Endodermal cell (in vitro differentiated cells): Measurements from ENCODE around the gene IGSF5. TPM values are rescaled to one million over a fixed set of nuclear protein-coding genes. Genes with fewer than 3 reads are reported as not detected.

Source experiments
- DNase-seq: peaks from one replicate; pipeline ENCODE4 v3.0.0-alpha.2; 2017
- H3K27ac ChIP-seq: 2 replicates; pipeline ENCODE4 v1.5.1; 2013; ENCODE audit warnings: mild to moderate bottlenecking, low read depth, low read length, moderate library complexity
- H3K27me3 ChIP-seq: 2 replicates; pipeline ENCODE4 v1.6.1; 2013; ENCODE audit warnings: mild to moderate bottlenecking, low read length, moderate library complexity; ENCODE audit not compliant: insufficient read depth, control insufficient read depth, poor library complexity, severe bottlenecking
- H3K36me3 ChIP-seq: 2 replicates; pipeline ENCODE4 v1.7.0; 2013; ENCODE audit warnings: mild to moderate bottlenecking, low read length, moderate library complexity; ENCODE audit not compliant: control insufficient read depth, insufficient read depth
- H3K4me1 ChIP-seq: one replicate; pipeline ENCODE4 v1.7.0; 2013; ENCODE audit warnings: low read length; ENCODE audit not compliant: control insufficient read depth, insufficient read depth
- H3K4me3 ChIP-seq: 2 replicates; pipeline ENCODE4 v1.5.1; 2013; ENCODE audit warnings: mild to moderate bottlenecking, low read length, moderate library complexity
- H3K9ac ChIP-seq: 2 replicates; pipeline ENCODE4 v1.6.1; 2013; ENCODE audit warnings: mild to moderate bottlenecking, low read length, moderate library complexity; ENCODE audit not compliant: poor library complexity, severe bottlenecking; ENCODE audit errors: extremely low read depth
- H3K9me3 ChIP-seq: 2 replicates; pipeline ENCODE4 v1.6.1; 2013; ENCODE audit warnings: mild to moderate bottlenecking, low read length, moderate library complexity; ENCODE audit not compliant: control insufficient read depth
- H3K27ac Mint-ChIP-seq: 2 replicates; pipeline ENCODE4 v1.8.0; 2020; ENCODE audit warnings: mixed read lengths
- H3K27me3 Mint-ChIP-seq: 2 replicates; pipeline ENCODE4 v1.8.0; 2021; ENCODE audit warnings: mild to moderate bottlenecking, mixed read lengths; ENCODE audit not compliant: insufficient read depth
- H3K36me3 Mint-ChIP-seq: 2 replicates; pipeline ENCODE4 v1.8.0; 2020; ENCODE audit warnings: low read depth, mixed read lengths
- H3K4me1 Mint-ChIP-seq: 2 replicates; pipeline ENCODE4 v1.8.0; 2020; ENCODE audit warnings: mixed read lengths
- H3K4me3 Mint-ChIP-seq: 2 replicates; pipeline ENCODE4 v1.8.0; 2020; ENCODE audit warnings: mild to moderate bottlenecking, moderate library complexity, mixed read lengths
- H3K9me3 Mint-ChIP-seq: 2 replicates; pipeline ENCODE4 v1.8.0; 2020; ENCODE audit warnings: mild to moderate bottlenecking, mixed read lengths
- CTCF ChIP-seq: fragments of 200-600 bp; sonication (generic); conservative IDR thresholded peaks from 2 replicates; pipeline ENCODE4 v1.5.0; 2021; ENCODE audit warnings: antibody characterized with exemption, mild to moderate bottlenecking
- WGBS, 2 experiments: methylation state at CpG; one replicate each; pipeline versions ENCODE4 v1.1.5 to v1.1.7; 2013; ENCODE audit warnings: missing lambda C conversion rate in 2 of 2, mixed read lengths in 1 of 2; ENCODE audit not compliant: insufficient coverage in 1 of 2, insufficient read length in 1 of 2; 5-methylcytosine and 5-hydroxymethylcytosine counted together
- total RNA-seq, 2 donors: library from RNA; stranded (reverse); fragmentation: NEBNext Ultra II Directional in 1 of 2; extraction: Animal tissue kit (Norgen Biotek cat#: 25700) in 1 of 2; gene quantifications; 2 replicates in 1 of 2; 3 replicates in 1 of 2; pipeline ENCODE4 v1.2.1, GENCODE V29; 2021

The IGSF5 gene
- total RNA-seq, 2 donors from 2014 or later = 0.77 to 0.81 TPM

- no peak overlapping the region for H3K27ac Mint-ChIP-seq
- no peaks in the 10 kb centered on the region for H3K4me1 ChIP-seq
- H3K9me3 ChIP-seq = no peaks in the 10 kb centered on the region
- H3K27me3 ChIP-seq = no peaks in the 10 kb centered on the region
- H3K36me3 ChIP-seq = no peaks in the 10 kb centered on the region
- no peak for DNase-seq
- peaks cover 4% of the 10 kb centered on the region for H3K4me1 Mint-ChIP-seq
- WGBS, 2 experiments = 91 to 93% methylated on average over 5 of the region's 5 CpGs
- H3K4me3 ChIP-seq = no peak overlapping the region
- no peak overlapping the region for H3K4me3 Mint-ChIP-seq
- no peaks in the 10 kb centered on the region for H3K36me3 Mint-ChIP-seq
- no peak overlapping the region for H3K27ac ChIP-seq
- H3K9ac ChIP-seq = no peak overlapping the region
- H3K27me3 Mint-ChIP-seq = peaks cover 2% of the 10 kb centered on the region
- no peak for TF ChIP-seq CTCF
- no peaks in the 10 kb centered on the region for H3K9me3 Mint-ChIP-seq
Observed at GRCh38 chr21:39843916-39844315, 98.9 kb downstream of the IGSF5 start.

GRCh38 chr21:39845571-39846130 lies 100.7 kb downstream of the IGSF5 start:
- Mint-ChIP-seq H3K27me3 (peaks cover 13% of the 10 kb centered on the region), H3K4me1 (peaks cover 4% of the 10 kb centered on the region), H3K27ac (no peak overlapping the region), H3K36me3 (no peaks in the 10 kb centered on the region), H3K9me3 (no peaks in the 10 kb centered on the region), H3K4me3 (no peak overlapping the region)
- H3K36me3 ChIP-seq = no peaks in the 10 kb centered on the region
- no peaks in the 10 kb centered on the region for H3K9me3 ChIP-seq
- H3K27ac ChIP-seq = peak overlapping the region; percentile 68
- WGBS, 2 experiments = 80 to 92% methylated on average over 2 to 6 of the region's 6 CpGs
- H3K9ac ChIP-seq = no peak overlapping the region
- H3K4me3 ChIP-seq = no peak overlapping the region
- no peak for DNase-seq
- no peak for TF ChIP-seq CTCF
- H3K27me3 ChIP-seq = no peaks in the 10 kb centered on the region
- H3K4me1 ChIP-seq = no peaks in the 10 kb centered on the region

- H3K4me3 Mint-ChIP-seq = no peak overlapping the region
- H3K4me1 ChIP-seq = peaks cover 13% of the 10 kb centered on the region
Observed at GRCh38 chr21:39847877-39848276, 102.9 kb downstream of the IGSF5 start.

More at GRCh38 chr21:39847877-39848276, 102.9 kb downstream of the IGSF5 start:
- Histone ChIP-seq H3K9me3 (no peaks in the 10 kb centered on the region), H3K9ac (no peak overlapping the region), H3K27ac (no peak overlapping the region), H3K27me3 (no peaks in the 10 kb centered on the region), H3K4me3 (no peak overlapping the region), H3K36me3 (no peaks in the 10 kb centered on the region)
- H3K36me3 Mint-ChIP-seq = no peaks in the 10 kb centered on the region
- peaks cover 2% of the 10 kb centered on the region for H3K9me3 Mint-ChIP-seq
- H3K4me1 Mint-ChIP-seq = peaks cover 21% of the 10 kb centered on the region
- TF ChIP-seq CTCF = no peak
- WGBS, 2 experiments = 91 to 93% methylated on average over 3 to 6 of the region's 6 CpGs
- peaks cover 22% of the 10 kb centered on the region for H3K27me3 Mint-ChIP-seq
- no peak overlapping the region for H3K27ac Mint-ChIP-seq
- peak; percentile 24 for DNase-seq
